HG03460 (cell line): Measurements from ENCODE around the gene ZNF382.
A peak's percentile ranks its signal among the peaks of the same experiment; 100 is the strongest.
"Not testable (repeated sequence)": the region's sequence is repeated elsewhere in the genome, so short reads cannot be mapped to it uniquely, and the experiment has no call there.

Experiments used
- ATAC-seq: cut with Tn5 transposase; IDR thresholded peaks from one replicate; pipeline ENCODE4 v1.9.1; 2021; ENCODE audit not compliant: unreplicated experiment

ZNF382 gene

DNA sequence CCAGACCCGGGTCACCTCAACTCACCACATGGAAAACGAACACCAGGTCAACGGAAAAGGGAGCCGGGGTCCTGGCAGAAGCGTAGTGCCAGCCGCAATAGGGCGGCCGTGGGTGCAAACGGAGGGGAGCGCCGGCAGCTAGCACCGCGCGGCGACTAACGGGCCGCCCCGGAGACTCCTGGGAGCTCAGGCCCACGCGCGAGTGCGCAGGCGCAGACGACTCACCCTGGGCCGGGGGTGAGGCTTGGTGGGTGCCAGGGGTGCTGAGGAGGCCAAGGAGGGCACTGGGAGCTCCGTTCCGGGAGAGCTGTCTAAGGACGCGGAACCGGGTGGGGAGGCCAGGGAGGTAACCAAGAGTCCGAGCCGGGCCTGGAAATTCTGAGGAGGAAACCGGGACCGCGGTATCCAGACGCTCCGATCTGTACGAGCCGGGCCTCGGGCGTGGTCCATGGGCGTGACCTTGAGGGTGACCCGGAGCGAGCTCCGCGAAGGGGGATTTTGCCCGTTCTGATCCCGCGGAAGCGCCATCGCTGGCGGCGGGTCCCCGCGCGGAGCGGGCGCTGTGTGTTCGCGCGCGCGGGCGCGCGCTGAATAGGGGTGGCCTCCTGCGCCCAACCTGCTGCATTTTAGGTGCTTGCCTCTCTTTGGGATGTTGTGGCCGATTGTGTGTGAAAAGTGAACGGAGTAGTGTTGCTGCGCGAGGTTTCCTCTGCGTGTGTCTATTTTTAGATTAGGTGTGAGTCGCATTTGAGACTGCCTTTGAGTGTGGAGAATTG is at the start of gene ZNF382:
TSS of gene ZNF382 (plus strand) at position 213 of the 776 bp plus-strand sequence. CDS start 4,602 bp downstream, outside the sequence.
- ATAC-seq: peak; percentile 48

DNA sequence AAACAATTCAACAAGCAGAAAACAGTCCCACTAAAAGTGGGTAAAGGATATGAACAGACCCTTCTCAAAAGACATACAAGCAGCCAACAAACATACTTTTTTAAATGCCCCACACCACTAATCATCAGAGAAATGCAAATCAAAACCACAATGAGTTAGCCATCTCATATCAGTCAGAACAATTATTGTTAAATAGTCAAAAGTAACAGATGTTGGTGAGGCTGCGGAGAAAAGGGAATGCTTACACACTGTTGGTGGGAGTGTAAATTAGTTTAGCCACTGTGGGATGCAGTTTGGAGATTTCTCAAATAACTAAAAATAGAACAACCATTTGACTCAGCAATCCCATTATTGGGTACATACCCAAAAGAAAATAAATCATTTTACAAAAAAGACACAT is 40.7 kb upstream of the ZNF382 start:
- no peak for ATAC-seq

DNA sequence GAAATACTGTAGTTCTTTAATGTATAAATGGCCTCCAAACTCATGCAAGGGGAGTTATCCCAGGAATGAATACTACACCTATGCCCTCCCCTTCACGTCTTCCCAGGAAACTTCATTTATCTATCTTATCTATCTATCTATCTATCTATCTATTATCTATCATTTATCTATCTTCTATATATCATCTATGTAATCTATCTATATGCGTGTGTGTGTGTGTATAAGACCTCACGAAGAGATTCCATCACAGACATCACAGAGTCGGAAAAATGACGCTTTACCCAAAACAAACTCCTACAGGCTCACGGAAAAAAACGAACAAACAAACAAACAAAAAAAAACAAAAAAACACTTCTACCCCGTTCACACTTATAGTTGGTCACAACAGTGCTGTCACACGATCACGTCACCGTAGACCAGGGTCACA is 32.5 kb upstream of the ZNF382 start:
- no peak for ATAC-seq

DNA sequence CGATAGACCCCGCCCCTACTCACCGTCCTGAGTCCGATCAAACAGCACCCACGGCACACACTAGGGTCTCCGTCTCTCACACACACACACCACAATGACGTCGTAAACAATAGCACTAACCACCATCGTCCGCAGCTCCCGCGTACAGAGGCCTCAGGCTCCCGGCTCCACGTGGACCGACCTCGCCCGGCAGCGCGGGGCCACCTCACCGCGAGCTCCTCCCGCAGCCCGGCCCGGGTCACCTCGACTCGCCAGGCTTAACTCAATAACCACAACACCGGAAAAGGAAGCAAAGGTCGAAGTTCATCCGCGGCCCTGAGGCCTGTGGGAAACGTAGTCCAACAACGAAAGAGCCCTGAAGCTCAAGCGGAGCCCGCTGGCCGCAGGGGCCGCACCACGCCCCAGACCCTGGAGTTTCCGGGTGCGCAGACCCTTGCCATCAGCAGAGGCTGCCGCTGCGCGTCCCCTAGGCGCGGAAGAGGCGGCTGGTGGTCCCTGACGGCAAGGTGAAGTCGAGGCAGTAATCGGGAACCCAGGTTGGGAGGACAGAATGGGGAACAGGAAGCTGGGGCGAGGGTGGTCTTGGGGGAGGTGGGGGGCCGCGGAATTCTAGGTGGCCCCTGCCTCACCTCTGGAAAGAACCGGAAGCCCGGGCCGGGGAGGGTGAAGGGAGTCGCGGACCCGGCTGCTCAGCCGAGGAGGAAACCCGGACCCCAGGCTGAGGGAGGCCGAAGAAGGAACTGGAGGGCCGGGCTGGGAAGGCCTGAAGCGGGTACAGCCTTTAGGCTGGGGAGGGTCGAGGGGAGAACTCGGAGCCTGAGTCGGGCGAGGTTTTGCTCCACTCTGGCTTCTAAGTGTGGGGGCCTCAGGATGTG is 31.9 kb upstream of the ZNF382 start, which contains the start of gene ZNF529:
TSS of gene ZNF529 (minus strand) at position 273 of the 875 bp plus-strand sequence. CDS start 946 bp downstream, outside the sequence.
- peak; percentile 96 for ATAC-seq

- no peak for ATAC-seq
These were observed 31.0 kb upstream of the ZNF382 start for GRCh38 chr19:36573895-36574720.

DNA sequence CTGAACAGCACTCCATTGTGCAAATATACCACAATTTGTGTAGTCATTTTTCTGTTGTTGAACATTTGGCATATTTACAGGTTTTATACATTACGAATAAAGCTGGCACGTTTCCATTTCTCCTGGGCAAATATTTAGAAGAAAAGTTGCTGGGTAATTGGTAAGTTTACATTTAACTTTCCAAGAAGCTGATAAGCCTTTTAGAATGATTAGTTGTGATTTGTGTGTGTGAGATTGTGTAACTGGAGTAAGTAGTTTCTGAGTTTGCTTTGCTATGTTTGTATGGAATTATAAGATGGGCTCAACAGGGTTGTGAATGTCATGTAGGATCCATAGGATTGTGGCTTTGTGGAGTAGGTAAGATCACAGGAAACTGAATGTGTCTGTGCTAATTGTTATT is 30.4 kb upstream of the ZNF382 start:
- ATAC-seq: no peak

GRCh38 chr19:36577271-36577996 is 27.7 kb upstream of the ZNF382 start:
- no peak for ATAC-seq

- ATAC-seq: no peak
These were observed 25.9 kb upstream of the ZNF382 start for GRCh38 chr19:36579255-36579654.

DNA sequence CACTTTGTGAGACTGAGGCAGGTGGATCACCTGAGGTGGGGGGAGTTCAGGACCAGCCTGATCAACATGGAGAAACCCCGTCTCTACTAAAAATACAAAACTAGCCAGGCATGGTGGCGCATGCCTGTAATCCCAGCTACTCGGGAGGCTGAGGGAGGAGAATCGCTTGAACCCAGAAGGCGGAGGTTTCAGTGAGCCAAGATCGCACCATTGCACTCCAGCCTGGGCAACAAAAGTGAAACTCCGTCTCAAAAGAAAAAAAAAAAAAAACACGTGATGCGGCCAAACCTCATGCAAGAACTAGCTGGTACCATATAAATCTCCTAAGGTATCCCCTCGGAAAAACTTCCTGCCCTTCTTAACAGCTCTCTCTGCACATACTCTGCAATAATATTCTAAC is 2.4 kb upstream of the ZNF382 start:
- ATAC-seq: not testable (repeated sequence)

DNA sequence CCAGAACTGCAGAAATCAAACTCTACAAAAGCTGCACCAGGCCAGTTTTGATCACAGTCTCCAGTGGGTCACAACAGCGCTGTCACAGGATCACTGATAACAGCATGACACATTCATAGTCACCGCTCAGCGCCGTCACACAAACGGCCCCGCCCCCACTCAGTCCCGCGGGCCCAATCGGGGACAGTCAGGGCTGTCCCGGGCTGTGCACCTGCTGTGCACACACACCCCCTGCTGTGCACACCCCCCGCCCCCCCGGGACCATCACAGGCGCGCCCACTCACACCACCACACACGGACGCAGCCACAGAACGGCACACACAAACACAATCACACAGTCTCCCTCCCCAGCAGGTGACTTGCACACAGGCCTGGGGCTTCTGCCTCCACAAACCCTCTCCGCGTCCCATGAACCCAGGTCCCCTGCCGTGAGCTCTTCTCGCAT is 435 bp upstream of the ZNF382 start:
- ATAC-seq: peak; percentile 65

GRCh38 chr19:36605877-36606478 is 865 bp downstream of the ZNF382 start:
- peak; percentile 5 for ATAC-seq

GRCh38 chr19:36627057-36627456 is 21.9 kb downstream of the ZNF382 start:
- no peak for ATAC-seq

GRCh38 chr19:36635342-36635741 is 30.2 kb downstream of the ZNF382 start:
- ATAC-seq: no peak

DNA sequence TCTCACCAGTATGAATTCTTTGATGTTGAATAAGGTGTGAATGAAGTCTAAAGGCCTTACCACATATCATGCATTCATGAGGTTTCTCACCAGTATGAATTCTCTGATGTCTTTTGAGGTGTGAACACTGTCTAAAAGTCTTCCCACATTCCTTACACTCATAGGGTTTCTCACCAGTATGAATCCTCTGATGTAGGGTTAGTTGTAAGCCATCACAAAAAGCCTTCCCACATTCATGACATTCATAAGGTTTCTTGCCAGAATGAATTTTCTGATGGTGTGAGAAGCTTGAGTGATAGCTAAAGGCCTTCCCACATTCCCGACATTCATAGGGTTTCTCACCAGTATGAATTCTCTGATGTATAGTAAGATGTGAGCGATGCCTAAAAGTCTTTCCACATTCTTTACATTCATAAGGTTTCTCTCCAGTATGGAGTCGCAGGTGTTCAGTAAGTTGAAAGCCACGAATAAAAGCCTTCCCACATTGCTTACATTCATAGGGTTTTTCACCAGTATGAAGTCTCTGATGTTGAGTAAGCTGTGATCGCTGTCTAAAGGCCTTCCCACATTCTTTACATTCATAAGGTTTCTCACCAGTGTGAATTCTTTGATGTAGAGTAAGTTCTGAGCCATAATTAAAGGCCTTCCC is 33.9 kb downstream of the ZNF382 start:
- no peak for ATAC-seq

DNA sequence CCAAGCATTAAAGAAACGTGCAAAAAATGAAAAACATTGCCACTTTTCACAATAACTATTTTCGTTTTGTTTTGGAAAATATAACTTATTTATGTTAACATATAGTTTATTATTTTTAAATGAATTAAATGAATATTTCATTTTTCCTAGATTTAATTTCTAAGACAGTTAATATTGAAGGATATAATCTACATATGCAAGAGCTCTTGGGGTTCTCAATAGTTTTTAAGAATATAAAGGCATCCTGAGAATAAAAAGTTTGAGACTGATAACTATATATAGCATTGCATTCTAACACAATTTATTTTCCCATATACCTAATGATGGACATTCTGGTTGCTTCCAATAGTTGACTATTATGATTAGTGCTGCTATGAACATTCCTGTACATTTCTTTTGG is 41.6 kb downstream of the ZNF382 start:
- no peak for ATAC-seq

GRCh38 chr19:36652958-36653357 is 47.8 kb downstream of the ZNF382 start:
- no peak for ATAC-seq

GRCh38 chr19:36665832-36666231 is 60.7 kb downstream of the ZNF382 start:
- no peak for ATAC-seq

DNA sequence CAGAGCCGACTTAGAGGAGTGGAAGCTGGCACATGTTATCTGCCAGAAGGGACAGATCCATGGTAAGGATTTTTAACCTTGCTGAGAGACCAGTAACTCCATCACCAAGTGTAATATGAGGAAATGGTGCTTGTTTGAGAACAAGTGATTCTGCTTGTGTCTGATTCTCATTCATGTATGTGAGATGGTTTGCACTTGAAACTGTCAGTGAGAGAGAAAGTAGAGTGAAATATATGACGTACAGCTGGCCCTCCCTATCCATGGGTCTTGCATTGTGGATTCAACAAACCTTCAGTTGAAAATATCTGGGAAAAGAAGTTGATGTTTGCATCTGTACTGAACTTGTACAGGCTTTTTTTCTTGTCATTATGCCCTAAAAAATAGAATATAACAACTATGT is 63.5 kb downstream of the ZNF382 start:
- no peak for ATAC-seq

GRCh38 chr19:36672368-36672767 is 67.3 kb downstream of the ZNF382 start:
- no peak for ATAC-seq
